B cell (primary cell): ENCODE data around the gene SKAP1. TPM values are rescaled to one million over a fixed set of nuclear protein-coding genes. Genes with fewer than 3 reads are reported as not detected.
A peak's percentile ranks its signal among the peaks of the same experiment; 100 is the strongest.

Experiments
- ATAC-seq: fragments of 200-7000 bp; cut with Tn5 transposase; one replicate; pipeline ENCODE4 v1.10.0; 2021; ENCODE audit warnings: low read depth, mild to moderate bottlenecking, moderate number of reproducible peaks, moderate library complexity
- CTCF ChIA-PET: fragments of 350-600 bp; sonication (Branson Sonifier 250); formaldehyde crosslinking; loops from one replicate; lab custom pipeline; 2021; ENCODE audit warnings: antibody characterized with exemption, inconsistent platforms; lab: Charles Lee
- POLR2A ChIA-PET: fragments of 350-600 bp; sonication (Branson Sonifier 250); formaldehyde crosslinking; loops from one replicate; lab custom pipeline; 2021; ENCODE audit warnings: antibody characterized with exemption; lab: Charles Lee
- DNase-seq: peaks from one replicate; pipeline ENCODE4 v3.0.0; 2013
- H2AFZ ChIP-seq: 2 replicates; pipeline ENCODE4 v1.6.1; 2012; ENCODE audit warnings: mild to moderate bottlenecking, low read depth, low read length; ENCODE audit not compliant: insufficient read depth, poor library complexity, severe bottlenecking
- H3K27ac ChIP-seq, 2 donors: 1 replicate in 1 of 2; 2 replicates in 1 of 2; pipeline ENCODE4 v1.5.1; 2012 to 2013; ENCODE audit warnings: low read length in 2 of 2, mild to moderate bottlenecking in 2 of 2, moderate library complexity in 1 of 2
- H3K27me3 ChIP-seq, 4 experiments: fragments of 200-600 bp in 1 of 4; sonication (generic) in 1 of 4; replicated peaks in 1 of 4; 1 replicate in 2 of 4; 2 replicates in 2 of 4; pipeline versions ENCODE4 v1.6.1 to v1.7.0; 2013 to 2016; ENCODE audit warnings: low read length in 3 of 4, mild to moderate bottlenecking in 2 of 4, mixed read lengths in 1 of 4, moderate library complexity in 1 of 4; ENCODE audit not compliant: insufficient read depth in 4 of 4, control insufficient read depth in 3 of 4; ENCODE audit errors: control extremely low read depth in 1 of 4
- H3K36me3 ChIP-seq, 2 experiments: replicated peaks in 1 of 2; 1 replicate in 1 of 2; 2 replicates in 1 of 2; pipeline versions ENCODE4 v1.6.1 to v1.7.1; 2013; ENCODE audit warnings: low read length in 1 of 2; ENCODE audit not compliant: insufficient read depth in 2 of 2, control insufficient read depth in 1 of 2; ENCODE audit errors: control extremely low read depth in 1 of 2, extremely low read depth in 1 of 2
- H3K4me1 ChIP-seq, 2 donors: fragments of 200-600 bp in 1 of 2; sonication (generic) in 1 of 2; 1 replicate in 1 of 2; 2 replicates in 1 of 2; pipeline versions ENCODE4 v1.5.1 to v1.6.1; 2013 to 2017; ENCODE audit warnings: low read length in 2 of 2; ENCODE audit not compliant: control insufficient read depth in 2 of 2, insufficient read depth in 2 of 2
- H3K4me2 ChIP-seq: replicated peaks from 2 replicates; pipeline ENCODE3; 2012; ENCODE audit warnings: mild to moderate bottlenecking, low read depth, low read length; ENCODE audit not compliant: poor library complexity, severe bottlenecking
- H3K4me3 ChIP-seq, 5 experiments: fragments of 200-600 bp in 1 of 5; sonication (generic) in 1 of 5; 1 replicate in 3 of 5; 2 replicates in 2 of 5; pipeline versions ENCODE4 v1.5.1 to v1.7.0; 2011 to 2016; ENCODE audit warnings: low read length in 4 of 5, mild to moderate bottlenecking in 4 of 5, low read depth in 2 of 5, control low read depth in 1 of 5, moderate library complexity in 1 of 5; ENCODE audit not compliant: insufficient read depth in 1 of 5; ENCODE audit errors: control extremely low read depth in 1 of 5, extremely low read depth in 1 of 5
- H3K79me2 ChIP-seq: fragments of 200-600 bp; sonication (generic); one replicate; pipeline ENCODE4 v1.6.0; 2016; ENCODE audit warnings: low read length; ENCODE audit not compliant: control insufficient read depth, insufficient read depth
- H3K9ac ChIP-seq: fragments of 200-600 bp; sonication (generic); 2 replicates; pipeline ENCODE4 v1.6.1; 2017; ENCODE audit warnings: mild to moderate bottlenecking, low read length, moderate library complexity
- H3K9me3 ChIP-seq, 3 donors: one replicate each; pipeline versions ENCODE4 v1.6.1 to v1.7.1; 2013; ENCODE audit warnings: low read length in 2 of 3; ENCODE audit not compliant: control insufficient read depth in 2 of 3, insufficient read depth in 1 of 3; ENCODE audit errors: control extremely low read depth in 1 of 3
- H4K20me1 ChIP-seq: 2 replicates; pipeline ENCODE4 v1.6.0; 2012; ENCODE audit warnings: mild to moderate bottlenecking, low read length; ENCODE audit not compliant: insufficient read depth, control insufficient read depth, poor library complexity, severe bottlenecking
- H3K27ac Mint-ChIP-seq: one replicate; pipeline ENCODE4 v1.8.0; 2021; ENCODE audit warnings: mixed read lengths
- H3K27me3 Mint-ChIP-seq: one replicate; pipeline ENCODE4 v1.8.0; 2021; ENCODE audit warnings: mixed read lengths
- H3K4me1 Mint-ChIP-seq: one replicate; pipeline ENCODE4 v1.8.0; 2021; ENCODE audit warnings: mixed read lengths
- H3K4me3 Mint-ChIP-seq: one replicate; pipeline ENCODE4 v1.8.0; 2021; ENCODE audit warnings: mixed read lengths
- H3K9me3 Mint-ChIP-seq: one replicate; pipeline ENCODE4 v1.8.0; 2022; ENCODE audit warnings: mixed read lengths; ENCODE audit not compliant: insufficient read depth
- EZH2 ChIP-seq: IDR thresholded peaks from 2 replicates; pipeline ENCODE4 v1.6.1; 2012; ENCODE audit warnings: borderline replicate concordance, low read depth, mild to moderate bottlenecking, moderate library complexity, low read length; ENCODE audit not compliant: insufficient read depth, poor library complexity, severe bottlenecking
- WGBS: methylation state at CpG from one replicate; pipeline ENCODE4 v1.1.5; 2013; ENCODE audit warnings: missing lambda C conversion rate; ENCODE audit not compliant: insufficient coverage; 5-methylcytosine and 5-hydroxymethylcytosine counted together
- intact Hi-C: fragments of 100-400 bp; cut with micrococcal nuclease; formaldehyde crosslinking; loops from one replicate; pipeline ENCODE4 v1.10.0; 2022
- polyA plus RNA-seq: library from polyadenylated mRNA; depleted of rRNA; stranded (reverse); fragments of >200 nt; gene quantifications from 2 replicates; pipeline ENCODE4 v1.2.3, GENCODE V29; 2012
- total RNA-seq, 2 donors: library from RNA; stranded (reverse); fragments of 120-200 nt in 1 of 2; gene quantifications; 1 replicate in 1 of 2; 2 replicates in 1 of 2; pipeline versions ENCODE4 v1.2.3 to v1.2.4, GENCODE V29; 2013 to 2022
- TF ChIP-seq, protein P1 (sequence below): fragments of 200-600 bp; IDR thresholded peaks from one replicate; pipeline ENCODE4 v1.8.0; 2022; ENCODE audit warnings: antibody characterized with exemption, mild to moderate bottlenecking

Gene SKAP1
- total and polyA plus RNA-seq, 2 donors (not counting 1 experiment from before 2014, with no cell fraction given), result 33.1 to 37.3 TPM

DNA sequence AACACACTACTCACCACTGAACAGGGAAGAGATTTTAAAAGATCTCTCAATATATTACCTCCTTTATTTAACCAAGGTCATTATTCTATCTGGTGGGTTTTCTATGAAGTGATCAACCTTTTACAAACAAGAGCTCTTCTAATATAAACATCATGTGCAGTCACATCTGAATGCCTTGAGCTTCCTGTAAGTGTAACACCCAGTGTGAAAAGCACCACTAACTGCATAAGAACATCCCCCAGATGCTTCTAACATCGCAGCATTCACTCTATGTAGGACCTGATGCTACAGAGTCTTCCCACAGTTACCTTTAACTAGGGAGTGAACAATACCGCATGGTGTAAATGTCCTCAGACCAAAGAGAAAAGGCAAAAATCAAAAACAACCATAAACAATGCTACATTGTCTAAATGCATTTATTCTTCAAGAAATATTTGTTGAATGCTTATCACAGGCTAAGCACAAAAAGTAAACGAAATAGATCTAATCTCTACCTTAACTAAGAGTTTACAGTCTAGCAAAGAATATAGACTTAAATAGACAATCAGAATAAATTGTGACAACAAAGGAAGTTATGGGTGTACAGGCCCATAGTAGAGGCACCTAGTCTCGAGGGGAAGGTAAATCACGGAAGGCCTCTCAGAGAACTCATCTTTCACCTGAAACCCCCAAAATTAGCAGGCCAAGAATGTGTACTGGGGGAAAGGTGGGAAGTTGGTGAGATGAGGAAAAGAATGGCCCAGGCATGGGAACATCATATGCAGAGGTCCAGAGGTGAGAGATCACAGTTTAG lies 16.2 kb downstream of the SKAP1 start:
- H3K4me2 ChIP-seq, result peak overlapping the region; percentile 41
- H3K79me2 ChIP-seq, result peaks cover 47% of the 10 kb centered on the region
- H3K27ac Mint-ChIP-seq, result peak overlapping the region; percentile 91
- TF ChIP-seq, protein P1, sequence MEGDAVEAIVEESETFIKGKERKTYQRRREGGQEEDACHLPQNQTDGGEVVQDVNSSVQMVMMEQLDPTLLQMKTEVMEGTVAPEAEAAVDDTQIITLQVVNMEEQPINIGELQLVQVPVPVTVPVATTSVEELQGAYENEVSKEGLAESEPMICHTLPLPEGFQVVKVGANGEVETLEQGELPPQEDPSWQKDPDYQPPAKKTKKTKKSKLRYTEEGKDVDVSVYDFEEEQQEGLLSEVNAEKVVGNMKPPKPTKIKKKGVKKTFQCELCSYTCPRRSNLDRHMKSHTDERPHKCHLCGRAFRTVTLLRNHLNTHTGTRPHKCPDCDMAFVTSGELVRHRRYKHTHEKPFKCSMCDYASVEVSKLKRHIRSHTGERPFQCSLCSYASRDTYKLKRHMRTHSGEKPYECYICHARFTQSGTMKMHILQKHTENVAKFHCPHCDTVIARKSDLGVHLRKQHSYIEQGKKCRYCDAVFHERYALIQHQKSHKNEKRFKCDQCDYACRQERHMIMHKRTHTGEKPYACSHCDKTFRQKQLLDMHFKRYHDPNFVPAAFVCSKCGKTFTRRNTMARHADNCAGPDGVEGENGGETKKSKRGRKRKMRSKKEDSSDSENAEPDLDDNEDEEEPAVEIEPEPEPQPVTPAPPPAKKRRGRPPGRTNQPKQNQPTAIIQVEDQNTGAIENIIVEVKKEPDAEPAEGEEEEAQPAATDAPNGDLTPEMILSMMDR, result no peak
- TF ChIP-seq EZH2, result no peak
- H4K20me1 ChIP-seq, result no peaks in the 10 kb centered on the region
- H3K27ac ChIP-seq, result peak overlapping the region; percentile 67 to 75
- intact Hi-C loops, result loop anchor here (2.0 to 5.0 kb wide), 3 partner anchors 15 to 43 kb away; no protein-coding TSS in a partner anchor
- peak overlapping the region in 1 of 5 experiments; percentile 3 for H3K4me3 ChIP-seq
- WGBS, result 0% methylated on average over 1 of the region's 5 CpGs
- peaks cover 4% of the 10 kb centered on the region for H3K27me3 Mint-ChIP-seq
- H3K9me3 ChIP-seq, result no peaks in the 10 kb centered on the region
- peaks cover 0 to 3% of the 10 kb centered on the region in 2 experiments for H3K36me3 ChIP-seq
- H3K27me3 ChIP-seq, result no peaks in the 10 kb centered on the region
- peaks cover 57% of the 10 kb centered on the region for H3K4me1 Mint-ChIP-seq
- peak overlapping the region; percentile 24 for H2AFZ ChIP-seq
- DNase-seq, result peak; percentile 62
- H3K9ac ChIP-seq, result no peak overlapping the region
- peak overlapping the region; percentile 77 for H3K4me3 Mint-ChIP-seq
- ATAC-seq, result peak; percentile 82
- peaks cover 46 to 53% of the 10 kb centered on the region in 2 donors for H3K4me1 ChIP-seq
- ChIA-PET POLR2A (interaction anchor here (1.2 to 1.4 kb wide), 2 partner anchors 9 to 28 kb away, joined by 4 to 8 read pairs; no protein-coding TSS in a partner anchor), CTCF (interaction anchor here (0.6 to 2.2 kb wide), 7 partner anchors 17 to 106 kb away, joined by 3 to 10 read pairs (median 5); no protein-coding TSS in a partner anchor)
- no peaks in the 10 kb centered on the region for H3K9me3 Mint-ChIP-seq
